Measurements from ENCODE around the gene COL25A1.
"Not testable (repeated sequence)": the region's sequence is repeated elsewhere in the genome, so short reads cannot be mapped to it uniquely, and the experiment has no call there.

The COL25A1 gene

GRCh38 chr4:109146499-109146898, 156.0 kb downstream of the COL25A1 start:
- Histone ChIP-seq H3K9ac (no peak overlapping the region), H3K36me3 (no peaks in the 10 kb centered on the region), H3K9me3 (no peaks in the 10 kb centered on the region), H4K20me1 (no peaks in the 10 kb centered on the region), H3K27ac (no peak overlapping the region), H3K27me3 (no peaks in the 10 kb centered on the region), H3K4me3 (no peak overlapping the region), H3K4me2 (no peak overlapping the region), H3K4me1 (no peaks in the 10 kb centered on the region)
- TF ChIP-seq Cebpa-rat (IDR thresholded peaks at IDR 0.05) = no peak

- H3K27me3 ChIP-seq, H3K4me1 ChIP-seq, H3K27ac ChIP-seq, H3K36me3 ChIP-seq, H3K4me2 ChIP-seq, H4K20me1 ChIP-seq, H3K4me3 ChIP-seq, H3K9ac ChIP-seq, H3K9me3 ChIP-seq: not testable (repeated sequence)
Measured at GRCh38 chr4:109138125-109138524, 164.3 kb downstream of the COL25A1 start.

GRCh38 chr4:109134921-109135320, 167.5 kb downstream of the COL25A1 start:
- no peak overlapping the region for H3K4me2 ChIP-seq

GRCh38 chr4:109134268-109134667, 168.2 kb downstream of the COL25A1 start:
- H3K4me3 ChIP-seq = no peak overlapping the region
- H3K9ac ChIP-seq = no peak overlapping the region
- no peaks in the 10 kb centered on the region for H3K27me3 ChIP-seq
- H3K27ac ChIP-seq = no peak overlapping the region
- no peak for TF ChIP-seq Cebpa-rat (IDR thresholded peaks at IDR 0.05)
- H3K9me3 ChIP-seq = no peaks in the 10 kb centered on the region
- H3K4me1 ChIP-seq = no peaks in the 10 kb centered on the region
- H3K4me2 ChIP-seq = no peak overlapping the region
- no peaks in the 10 kb centered on the region for H4K20me1 ChIP-seq
- H3K36me3 ChIP-seq = no peaks in the 10 kb centered on the region

More at GRCh38 chr4:109134921-109135320, 167.5 kb downstream of the COL25A1 start:
- H3K36me3 ChIP-seq = no peaks in the 10 kb centered on the region
- no peak overlapping the region for H3K9ac ChIP-seq
- no peak overlapping the region for H3K4me3 ChIP-seq
- no peak overlapping the region for H3K27ac ChIP-seq
- H4K20me1 ChIP-seq = no peaks in the 10 kb centered on the region
- no peaks in the 10 kb centered on the region for H3K27me3 ChIP-seq
- H3K9me3 ChIP-seq = no peaks in the 10 kb centered on the region
- no peak for TF ChIP-seq Cebpa-rat (IDR thresholded peaks at IDR 0.05)
- H3K4me1 ChIP-seq = no peaks in the 10 kb centered on the region

- H3K4me1 ChIP-seq = no peaks in the 10 kb centered on the region
- no peak overlapping the region for H3K27ac ChIP-seq
- H3K9ac ChIP-seq = no peak overlapping the region
- TF ChIP-seq Cebpa-rat (IDR thresholded peaks at IDR 0.05) = no peak
- no peak overlapping the region for H3K4me2 ChIP-seq
- H3K36me3 ChIP-seq = no peaks in the 10 kb centered on the region
- no peaks in the 10 kb centered on the region for H3K27me3 ChIP-seq
- H3K4me3 ChIP-seq = no peak overlapping the region
- no peaks in the 10 kb centered on the region for H4K20me1 ChIP-seq
- no peaks in the 10 kb centered on the region for H3K9me3 ChIP-seq
Measured at GRCh38 chr4:109131559-109131958, 170.9 kb downstream of the COL25A1 start.

GRCh38 chr4:109128589-109128988, 173.9 kb downstream of the COL25A1 start:
- peaks cover 5% of the 10 kb centered on the region; the same call in 1 of the 2 replicates for H3K4me1 ChIP-seq
- H3K4me2 ChIP-seq = no peak overlapping the region
- no peaks in the 10 kb centered on the region for H3K36me3 ChIP-seq
- no peak overlapping the region for H3K27ac ChIP-seq
- H3K9me3 ChIP-seq = no peaks in the 10 kb centered on the region
- H3K4me3 ChIP-seq = no peak overlapping the region
- H3K27me3 ChIP-seq = no peaks in the 10 kb centered on the region
- no peaks in the 10 kb centered on the region for H4K20me1 ChIP-seq
- H3K9ac ChIP-seq = no peak overlapping the region
- TF ChIP-seq Cebpa-rat (IDR thresholded peaks at IDR 0.05) = no peak

GRCh38 chr4:109127866-109128265, 174.6 kb downstream of the COL25A1 start:
- H3K27ac ChIP-seq = no peak overlapping the region
- no peak overlapping the region for H3K4me2 ChIP-seq
- no peaks in the 10 kb centered on the region for H3K9me3 ChIP-seq
- TF ChIP-seq Cebpa-rat (IDR thresholded peaks at IDR 0.05) = no peak
- no peaks in the 10 kb centered on the region for H3K36me3 ChIP-seq
- H3K27me3 ChIP-seq = no peaks in the 10 kb centered on the region
- no peak overlapping the region for H3K9ac ChIP-seq
- no peaks in the 10 kb centered on the region for H4K20me1 ChIP-seq
- no peak overlapping the region for H3K4me3 ChIP-seq
- peaks cover 5% of the 10 kb centered on the region; the same call in 1 of the 2 replicates for H3K4me1 ChIP-seq

- no peak for TF ChIP-seq Cebpa-rat (IDR thresholded peaks at IDR 0.05)
- peaks cover 5% of the 10 kb centered on the region; the same call in 1 of the 2 replicates for H3K4me1 ChIP-seq
- H3K36me3 ChIP-seq = no peaks in the 10 kb centered on the region
- no peaks in the 10 kb centered on the region for H3K27me3 ChIP-seq
- H4K20me1 ChIP-seq = no peaks in the 10 kb centered on the region
- no peak overlapping the region for H3K4me2 ChIP-seq
- no peak overlapping the region for H3K9ac ChIP-seq
- no peak overlapping the region for H3K27ac ChIP-seq
- no peaks in the 10 kb centered on the region for H3K9me3 ChIP-seq
- no peak overlapping the region for H3K4me3 ChIP-seq
Measured at GRCh38 chr4:109126856-109127255, 175.6 kb downstream of the COL25A1 start.

GRCh38 chr4:109125084-109125483, 177.4 kb downstream of the COL25A1 start:
- Histone ChIP-seq H3K4me1 (peaks cover 5% of the 10 kb centered on the region; the same call in 1 of the 2 replicates), H3K27me3 (no peaks in the 10 kb centered on the region), H3K9me3 (no peaks in the 10 kb centered on the region), H3K9ac (no peak overlapping the region), H3K4me3 (no peak overlapping the region), H3K36me3 (no peaks in the 10 kb centered on the region), H3K27ac (no peak overlapping the region), H3K4me2 (no peak overlapping the region), H4K20me1 (no peaks in the 10 kb centered on the region)
- TF ChIP-seq Cebpa-rat (IDR thresholded peaks at IDR 0.05) = no peak

GRCh38 chr4:109123951-109124350, 178.5 kb downstream of the COL25A1 start:
- Histone ChIP-seq H3K9ac (no peak overlapping the region), H3K4me2 (no peak overlapping the region), H3K9me3 (no peaks in the 10 kb centered on the region), H4K20me1 (no peaks in the 10 kb centered on the region), H3K36me3 (no peaks in the 10 kb centered on the region), H3K4me3 (no peak overlapping the region), H3K4me1 (peaks cover 5% of the 10 kb centered on the region; the same call in 1 of the 2 replicates), H3K27me3 (no peaks in the 10 kb centered on the region), H3K27ac (no peak overlapping the region)
- no peak for TF ChIP-seq Cebpa-rat (IDR thresholded peaks at IDR 0.05)

GRCh38 chr4:109121561-109121960, 180.9 kb downstream of the COL25A1 start:
- no peaks in the 10 kb centered on the region for H3K9me3 ChIP-seq
- H3K4me1 ChIP-seq = peaks cover 5% of the 10 kb centered on the region; the same call in 1 of the 2 replicates
- H3K27me3 ChIP-seq = no peaks in the 10 kb centered on the region
- H3K9ac ChIP-seq = no peak overlapping the region
- H3K4me2 ChIP-seq = no peak overlapping the region
- no peak for TF ChIP-seq Cebpa-rat (IDR thresholded peaks at IDR 0.05)
- no peaks in the 10 kb centered on the region for H4K20me1 ChIP-seq
- H3K4me3 ChIP-seq = no peak overlapping the region
- no peak overlapping the region for H3K27ac ChIP-seq
- H3K36me3 ChIP-seq = no peaks in the 10 kb centered on the region

All from BLaER1 (cell line).